Fibroblast of skin of back (primary cell): Measurements from ENCODE around the gene XKR7.

Experiments
- DNase-seq: peaks from one replicate; pipeline ENCODE4 v3.0.0-alpha.2; 2013

The XKR7 gene

DNA sequence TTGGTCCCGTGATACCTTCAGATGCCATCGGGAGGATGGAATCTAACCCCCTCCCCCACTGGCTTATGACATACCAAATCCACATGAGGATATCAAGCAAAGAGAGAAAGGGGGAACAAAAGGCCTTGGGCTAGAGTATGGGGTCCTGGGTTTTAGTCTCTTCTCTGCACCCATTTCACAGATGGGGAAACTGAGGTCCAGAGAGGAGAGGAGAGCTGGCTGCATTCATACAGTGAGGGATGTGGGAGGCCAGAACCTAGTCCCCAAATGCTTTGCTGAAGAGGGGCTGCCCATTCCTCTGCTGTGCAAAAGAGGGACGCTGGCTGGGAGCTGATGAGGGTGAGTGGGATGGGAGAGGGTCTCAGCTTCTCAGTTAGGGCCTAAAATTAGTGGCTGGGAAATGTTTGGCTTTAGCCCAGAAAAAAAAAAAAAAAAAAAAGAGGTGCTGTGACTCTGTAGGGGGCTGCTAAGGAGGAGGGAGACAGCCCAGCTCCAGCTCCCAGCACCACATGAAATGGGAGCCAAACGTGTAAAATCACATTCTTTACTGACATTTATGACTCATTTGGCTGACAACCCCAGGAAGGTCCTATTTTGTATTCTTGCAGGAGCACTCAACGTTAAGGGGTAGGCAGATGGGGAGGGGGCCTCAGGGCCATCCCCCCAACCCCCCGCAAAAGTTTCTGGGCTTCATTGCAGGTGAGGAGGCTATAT is 11.9 kb downstream of the XKR7 start:
- DNase-seq = no peak

DNA sequence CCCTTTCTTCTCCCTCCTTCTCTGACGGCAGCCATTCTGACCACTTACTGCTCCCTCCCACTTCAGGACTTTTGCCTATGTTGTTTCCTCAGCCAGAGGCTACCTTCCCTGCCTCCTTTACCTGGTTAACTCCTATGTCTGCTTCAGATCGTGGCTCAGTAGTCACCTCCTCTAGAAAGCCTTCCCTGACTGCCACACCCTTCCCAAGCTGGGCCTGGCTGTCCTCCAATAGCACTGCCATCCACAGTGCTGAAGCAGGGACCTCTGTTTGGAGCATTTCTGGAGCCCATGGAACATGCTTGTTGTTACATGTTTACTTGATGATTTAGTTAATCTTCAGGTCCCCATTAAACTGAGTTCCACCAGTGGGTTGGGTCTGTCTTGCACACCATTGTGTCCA is 13.8 kb downstream of the XKR7 start:
- no peak for DNase-seq

DNA sequence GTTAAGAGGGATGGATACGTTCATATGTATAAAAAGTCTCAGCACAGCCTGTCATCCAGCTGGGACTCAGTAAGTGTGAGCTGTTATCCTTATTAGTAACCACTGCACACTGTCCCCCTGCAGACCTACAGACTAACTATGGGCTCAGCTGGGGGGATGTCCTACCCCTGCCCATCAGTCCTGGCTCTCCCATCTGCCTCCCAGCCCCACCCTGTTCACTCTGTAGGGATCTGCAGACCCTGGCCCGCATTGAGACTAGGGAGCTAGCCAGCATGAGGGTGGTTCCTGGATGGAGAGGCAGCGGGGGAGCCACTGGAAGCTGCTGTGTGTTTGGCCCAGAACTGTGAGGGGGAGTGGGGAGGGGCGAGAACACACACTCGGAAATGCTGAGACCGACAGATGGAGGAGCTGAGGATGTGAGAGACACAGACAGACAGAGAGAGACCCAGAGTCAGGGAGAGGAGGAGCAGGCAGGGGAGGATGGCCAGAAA is 17.1 kb downstream of the XKR7 start:
- DNase-seq = no peak

DNA sequence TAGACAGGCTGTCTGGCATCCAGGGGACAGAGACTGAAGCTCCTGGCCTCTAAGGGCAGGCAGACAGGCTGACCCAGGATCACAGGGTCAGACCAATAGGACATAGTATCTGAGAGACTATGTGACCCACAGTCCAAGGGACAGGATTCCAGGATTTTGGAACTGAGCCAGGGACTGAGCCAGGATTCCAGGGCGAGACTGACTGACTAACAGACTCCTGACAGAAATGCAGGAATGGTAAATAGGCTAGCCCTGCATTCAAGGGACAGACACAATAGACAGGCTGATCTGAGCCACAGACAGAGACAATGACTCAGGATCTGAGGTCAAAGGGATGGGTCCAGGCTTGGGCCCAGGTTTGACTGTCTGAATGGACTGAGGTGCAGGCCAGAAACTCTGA is 19.8 kb downstream of the XKR7 start:
- peak; percentile 12 for DNase-seq

DNA sequence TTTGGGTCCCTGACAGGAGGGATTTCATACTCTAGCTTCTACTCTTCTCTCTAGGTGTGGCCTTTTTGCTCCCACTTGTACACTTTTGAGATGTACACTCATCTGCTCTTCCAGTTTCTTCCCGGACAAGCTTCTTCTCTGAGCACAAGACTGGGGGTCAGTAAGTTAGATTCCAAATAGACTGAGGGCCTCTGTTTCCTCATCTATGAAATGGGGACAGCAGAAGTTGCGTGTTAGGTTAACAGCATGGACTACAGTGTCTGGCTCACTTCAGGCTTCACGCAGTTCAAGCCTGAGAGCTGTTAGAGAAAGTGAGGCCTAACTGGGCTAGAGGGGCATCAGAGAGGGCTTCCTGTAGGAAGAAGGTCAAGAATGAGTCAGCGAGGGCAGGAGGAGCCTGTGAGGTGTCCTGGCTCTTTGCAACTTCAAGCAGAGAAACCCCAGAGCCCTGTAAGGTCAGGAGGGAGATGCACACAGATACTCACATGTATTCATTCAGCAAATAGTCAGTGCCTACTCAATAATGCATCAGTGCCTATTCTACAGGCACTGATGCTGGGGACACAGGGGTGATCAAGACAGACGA is 20.6 kb downstream of the XKR7 start:
- DNase-seq = no peak

DNA sequence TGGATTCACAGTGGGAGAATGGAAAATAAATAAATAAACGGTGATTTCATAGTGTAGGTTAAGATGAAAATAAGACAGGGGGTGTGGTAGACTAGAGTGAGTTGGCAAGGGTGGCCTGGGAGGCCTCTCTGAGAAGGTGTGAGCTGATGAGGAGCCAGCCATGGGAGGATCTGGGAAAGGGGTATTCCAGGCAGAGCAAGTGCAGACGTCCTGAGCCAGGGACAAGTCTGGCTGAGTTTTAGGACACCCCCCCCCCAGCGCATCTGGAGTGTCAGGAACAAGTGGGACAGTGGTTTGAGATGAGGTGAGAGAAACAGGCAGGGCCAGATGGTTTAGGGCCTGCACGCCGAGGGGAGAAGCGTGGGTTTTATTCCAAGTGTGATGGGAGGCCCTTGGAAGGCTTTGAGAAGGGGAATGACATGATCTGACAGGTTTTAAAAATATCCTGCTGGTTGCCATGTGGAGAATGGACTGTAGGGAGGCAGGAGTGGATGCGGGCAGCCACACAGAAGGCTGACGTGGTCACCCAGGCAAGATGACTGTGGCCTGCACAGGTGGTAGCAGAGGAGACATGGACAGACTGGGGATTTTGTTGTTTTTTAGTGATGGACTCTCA is 21.2 kb downstream of the XKR7 start:
- no peak for DNase-seq

DNA sequence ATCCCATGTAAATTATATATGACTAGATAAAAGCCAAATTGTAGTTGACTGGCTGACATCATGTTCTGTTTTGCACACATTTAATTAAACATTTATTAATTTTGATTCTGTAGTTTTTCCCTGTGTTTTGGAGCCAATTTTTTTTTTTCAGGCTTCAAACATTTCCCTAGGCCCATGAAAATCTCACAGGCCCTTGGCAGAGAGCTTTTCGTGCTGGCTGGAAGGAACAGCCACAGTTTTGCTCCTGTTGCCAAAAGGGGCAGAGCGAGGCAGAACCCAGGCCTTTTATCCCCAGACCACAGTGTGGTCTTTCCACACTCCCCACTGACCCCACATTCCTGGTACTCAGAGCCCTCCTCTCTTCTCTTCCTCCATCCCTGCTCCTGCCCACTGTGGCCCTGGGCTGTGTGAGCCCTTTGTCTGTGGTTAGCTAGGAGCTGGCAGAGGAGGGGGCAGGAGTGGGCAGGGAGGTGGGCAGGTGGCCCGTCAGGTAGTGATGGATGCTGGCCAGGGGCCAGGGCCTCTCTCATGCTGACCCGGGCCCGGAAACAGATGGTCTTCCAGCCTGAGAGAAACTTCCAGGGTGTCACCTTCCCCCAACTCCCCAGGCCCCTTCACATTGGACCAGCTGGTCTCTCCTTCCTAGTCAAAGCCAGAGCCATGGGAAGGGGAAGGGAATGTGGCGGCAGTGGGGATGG is 22.8 kb downstream of the XKR7 start:
- DNase-seq = no peak

DNA sequence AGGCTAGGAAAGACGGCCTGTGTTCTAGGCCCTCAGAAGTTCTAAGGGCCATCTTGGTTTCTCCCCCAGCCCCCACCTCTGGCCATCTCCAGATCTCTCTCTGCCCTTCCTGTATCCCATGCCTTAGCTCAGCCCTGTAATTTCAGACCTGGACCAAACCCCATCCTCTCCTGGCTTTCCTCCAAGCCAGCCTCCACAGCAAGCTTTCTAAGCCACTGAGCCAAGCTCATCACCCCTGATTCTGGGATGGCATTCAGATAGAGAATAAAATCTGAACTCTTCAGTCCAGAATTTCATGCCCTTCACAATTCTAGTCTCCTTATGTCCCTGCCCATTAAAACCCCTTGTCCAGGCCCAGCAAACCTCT is 23.4 kb downstream of the XKR7 start:
- no peak for DNase-seq

DNA sequence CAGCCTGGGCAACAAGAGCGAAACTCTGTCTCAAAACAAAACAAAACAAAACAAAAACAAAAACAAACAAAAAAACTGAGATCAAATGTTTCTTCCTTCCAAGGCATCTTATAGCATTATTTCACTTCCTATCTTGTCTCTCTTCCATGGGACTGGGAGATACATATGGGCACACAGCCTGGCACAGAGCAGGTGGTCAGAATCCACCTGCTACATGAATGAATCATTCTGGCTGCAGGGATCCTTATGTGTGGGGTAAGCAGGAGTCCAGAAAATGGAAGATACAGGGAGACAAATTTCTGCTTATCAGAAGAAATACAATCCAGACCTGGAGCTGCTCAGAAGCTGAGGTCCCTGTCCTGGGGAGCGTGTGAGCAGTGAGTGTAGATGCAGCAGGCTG is 24.1 kb downstream of the XKR7 start:
- no peak for DNase-seq

DNA sequence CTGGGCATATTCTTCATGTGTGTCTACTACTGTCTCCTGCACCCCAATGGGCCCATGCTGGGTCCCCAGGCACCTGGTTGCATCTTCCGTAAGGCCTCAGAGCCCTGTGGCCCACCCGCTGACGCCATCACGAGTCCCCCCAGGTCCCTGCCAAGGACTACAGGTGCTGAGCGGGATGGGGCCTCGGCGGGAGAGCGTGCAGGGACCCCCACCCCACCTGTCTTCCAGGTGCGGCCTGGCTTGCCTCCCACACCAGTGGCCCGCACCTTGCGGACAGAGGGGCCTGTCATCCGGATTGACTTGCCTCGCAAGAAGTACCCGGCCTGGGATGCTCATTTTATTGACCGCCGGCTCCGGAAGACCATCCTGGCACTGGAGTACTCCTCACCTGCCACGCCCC is 29.0 kb downstream of the XKR7 start:
- no peak for DNase-seq

DNA sequence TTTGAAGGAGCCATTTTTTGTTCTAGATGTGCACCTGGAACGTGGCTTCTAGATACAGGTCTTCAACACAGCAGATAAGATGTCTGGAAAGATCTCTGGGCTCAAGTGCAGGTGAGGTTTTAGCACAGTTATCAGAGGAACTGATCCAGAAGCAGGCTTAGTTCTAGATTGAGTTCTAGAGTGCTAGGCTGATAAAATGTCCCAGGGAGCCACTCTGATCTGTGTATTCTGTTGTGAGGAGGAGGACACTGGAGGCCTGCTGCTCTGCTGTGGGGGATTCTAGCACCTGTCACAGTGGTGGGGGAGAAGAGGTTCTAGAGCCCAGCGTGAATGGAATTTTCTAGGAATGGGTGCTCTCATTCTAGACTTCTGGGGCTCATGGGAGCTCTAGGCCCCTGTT is 30.3 kb downstream of the XKR7 start:
- no peak for DNase-seq

DNA sequence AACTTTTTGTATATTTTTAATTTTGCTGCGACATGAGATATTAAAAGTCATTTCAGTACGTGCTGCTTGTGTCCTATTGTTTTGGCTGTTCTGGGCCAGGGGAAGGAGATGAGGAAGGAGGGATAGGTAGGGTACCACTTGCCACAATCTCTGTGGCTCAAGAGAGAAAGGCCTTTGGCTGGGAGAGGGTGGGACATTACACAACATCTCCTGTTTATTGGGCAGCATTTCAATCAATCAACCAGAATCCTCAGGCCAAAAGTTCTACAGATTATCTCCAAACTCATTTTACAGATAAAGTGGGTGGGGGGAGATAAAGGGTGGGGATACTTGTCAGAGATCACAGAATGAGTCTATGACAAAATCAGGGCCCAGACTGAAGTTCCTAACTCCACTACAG is 35.4 kb downstream of the XKR7 start:
- no peak for DNase-seq

DNA sequence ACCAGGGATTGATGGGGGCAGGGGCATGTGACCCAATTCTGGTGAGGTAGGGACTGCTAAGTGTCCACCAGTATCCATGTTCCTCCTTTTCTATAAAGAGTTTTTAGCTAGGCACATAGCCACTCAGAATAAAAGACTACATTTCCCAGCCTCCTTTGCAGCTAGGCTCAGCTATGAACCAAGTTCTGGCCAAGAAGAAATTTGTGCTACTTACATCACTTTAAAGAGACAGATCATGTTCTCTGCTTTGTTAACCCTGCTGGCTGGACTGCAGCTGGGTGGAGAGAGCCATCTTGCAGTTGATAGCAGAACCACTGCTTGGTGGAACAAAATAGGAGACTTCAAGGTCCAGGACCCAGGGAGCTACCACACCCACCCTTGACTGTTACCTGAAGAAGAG is 37.0 kb downstream of the XKR7 start:
- DNase-seq = peak; percentile 5

DNA sequence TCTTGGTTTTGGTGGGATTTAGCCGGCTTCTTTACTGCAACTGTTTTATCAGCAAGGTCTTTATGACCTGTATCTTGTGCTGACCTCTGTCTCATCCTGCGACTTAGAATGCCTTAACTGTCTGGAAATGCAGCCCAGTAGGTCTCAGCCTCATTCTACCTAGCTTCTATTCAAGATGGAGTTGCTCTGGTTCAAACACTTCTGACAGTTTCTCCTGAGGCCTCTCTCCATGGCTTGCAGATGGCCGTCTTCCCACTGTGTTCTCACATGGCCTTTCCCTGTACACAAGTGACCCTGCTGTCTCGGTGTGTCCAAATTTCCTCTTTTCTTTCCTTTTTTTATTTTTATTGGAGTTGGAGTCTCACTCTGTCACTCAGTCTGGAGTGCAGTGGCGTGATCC is 38.1 kb downstream of the XKR7 start:
- DNase-seq = no peak

DNA sequence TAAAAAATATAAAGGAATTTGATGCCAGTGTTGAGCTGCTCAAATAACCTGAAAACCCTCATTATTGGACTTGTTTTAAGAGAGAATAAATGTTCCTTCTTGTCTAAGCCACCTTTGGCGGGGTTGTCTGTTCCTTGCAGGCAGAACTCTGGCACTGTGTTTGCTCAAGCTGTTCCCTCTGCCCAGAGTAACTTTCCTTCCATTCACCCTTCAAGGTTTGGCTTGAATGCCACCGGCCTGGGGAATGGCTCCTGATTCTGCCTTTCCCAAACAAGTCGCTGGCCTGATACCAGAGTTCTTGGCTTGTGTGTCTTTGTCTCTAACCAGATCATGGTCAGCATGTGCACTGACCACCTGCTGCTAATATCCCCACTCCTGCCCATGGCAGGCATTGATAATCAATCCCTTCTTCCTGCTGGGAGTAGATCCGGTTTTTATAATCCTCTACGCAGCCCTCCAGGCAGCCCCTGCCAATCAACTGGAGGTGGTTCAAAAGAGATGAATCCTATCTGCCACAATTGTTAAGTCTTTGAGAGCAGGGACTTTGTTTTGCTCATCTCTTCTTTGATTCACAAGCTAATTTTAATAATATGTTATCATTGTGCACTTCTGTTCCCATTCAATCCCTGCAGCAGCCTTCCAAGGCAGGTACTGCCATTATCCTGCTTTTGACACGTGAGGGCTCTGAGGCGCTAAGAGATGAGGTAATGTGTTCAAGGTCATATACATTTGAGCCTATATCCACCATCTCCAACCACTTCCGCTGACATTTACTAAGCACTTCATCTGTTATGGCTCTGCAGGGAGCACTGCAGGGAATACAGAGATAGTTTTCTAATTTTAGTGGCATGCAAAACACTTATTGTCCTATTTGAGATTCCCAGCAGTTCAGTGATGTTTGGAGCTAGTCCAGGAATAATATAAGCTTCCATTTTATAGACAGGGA is 39.2 kb downstream of the XKR7 start:
- DNase-seq = no peak

DNA sequence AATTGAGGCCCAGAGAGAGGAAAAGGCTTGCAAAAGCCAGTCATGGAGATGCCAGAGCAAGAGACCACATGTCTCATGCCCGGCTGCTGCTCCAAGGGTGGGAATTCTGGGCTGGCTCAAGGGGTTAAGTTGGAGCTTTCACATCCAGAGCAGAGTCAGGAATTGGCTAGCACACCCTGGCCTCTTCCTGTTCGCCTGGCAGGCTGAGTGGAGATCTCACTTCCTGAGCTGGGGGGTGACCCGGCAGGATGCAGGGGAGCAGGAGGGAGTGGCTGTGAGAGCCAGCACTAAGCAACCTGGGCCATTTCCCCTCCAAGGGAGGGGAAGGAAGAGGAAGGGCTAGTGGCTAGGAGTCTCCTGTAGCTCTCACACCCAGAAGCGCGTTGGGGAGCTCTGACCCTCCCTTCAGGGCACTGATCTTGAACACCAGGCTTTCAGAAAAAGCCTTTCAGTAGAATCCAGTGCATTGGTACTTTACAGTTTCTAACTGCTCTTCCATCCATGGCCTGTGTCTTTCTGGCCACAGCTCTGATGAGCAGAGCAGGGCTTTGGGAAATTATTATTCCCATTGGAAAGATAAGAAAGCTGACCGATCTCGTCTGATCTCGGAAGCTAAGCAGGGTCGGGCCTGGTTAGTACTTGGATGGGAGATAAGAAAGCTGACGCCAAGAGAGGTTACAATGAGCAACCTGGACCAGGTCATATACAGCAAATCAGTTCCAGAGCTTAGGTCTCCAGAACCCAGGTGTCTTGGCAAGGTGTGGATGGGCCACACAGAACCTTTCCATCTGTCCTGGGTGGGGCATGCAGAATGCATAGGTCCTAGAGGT is 40.1 kb downstream of the XKR7 start:
- DNase-seq = peak; percentile 17

DNA sequence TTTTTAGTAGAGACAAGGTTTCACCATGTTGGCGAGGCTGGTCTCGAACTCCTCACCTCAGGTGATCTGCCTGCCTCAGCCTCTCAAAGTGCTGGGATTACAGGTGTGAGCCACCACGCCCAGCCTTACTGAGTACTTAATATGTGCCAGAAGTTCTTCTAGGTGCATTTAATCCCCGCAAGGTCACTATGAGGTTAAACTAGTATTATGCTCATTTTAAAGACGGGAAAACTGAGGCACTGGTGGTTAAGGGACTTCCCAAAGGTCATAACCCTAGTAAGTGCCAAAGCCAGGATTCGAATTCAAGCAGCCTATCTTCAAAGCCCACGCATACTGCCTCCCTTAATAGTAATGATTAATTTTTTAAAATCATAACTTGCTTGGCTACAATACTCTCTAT is 41.6 kb downstream of the XKR7 start:
- DNase-seq = no peak

DNA sequence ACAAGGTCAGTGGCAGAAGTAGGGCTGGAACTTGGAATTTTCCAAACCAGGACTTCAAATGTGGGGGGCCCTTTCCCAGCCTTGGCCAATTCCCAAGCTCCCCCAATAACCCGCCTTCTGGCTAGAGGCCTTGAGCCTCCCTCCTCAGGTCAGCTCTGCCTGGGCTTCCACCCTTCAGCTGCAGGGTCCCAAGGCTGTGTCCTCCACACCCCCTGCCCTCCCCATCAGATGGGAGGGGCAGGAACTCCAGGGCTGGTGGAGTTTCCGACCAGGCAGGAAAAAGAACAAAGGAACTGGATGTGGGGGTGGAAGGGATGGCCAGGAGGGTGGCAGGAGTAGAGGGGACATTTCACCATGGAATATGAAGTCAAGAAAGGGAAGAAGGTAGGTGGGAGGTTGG is 42.1 kb downstream of the XKR7 start, which contains the start of gene CCM2L:
CCM2L (plus strand) TSS at position 338 of the 400 bp plus-strand sequence; CDS start at position 355, 17 bp downstream.
- DNase-seq = no peak

DNA sequence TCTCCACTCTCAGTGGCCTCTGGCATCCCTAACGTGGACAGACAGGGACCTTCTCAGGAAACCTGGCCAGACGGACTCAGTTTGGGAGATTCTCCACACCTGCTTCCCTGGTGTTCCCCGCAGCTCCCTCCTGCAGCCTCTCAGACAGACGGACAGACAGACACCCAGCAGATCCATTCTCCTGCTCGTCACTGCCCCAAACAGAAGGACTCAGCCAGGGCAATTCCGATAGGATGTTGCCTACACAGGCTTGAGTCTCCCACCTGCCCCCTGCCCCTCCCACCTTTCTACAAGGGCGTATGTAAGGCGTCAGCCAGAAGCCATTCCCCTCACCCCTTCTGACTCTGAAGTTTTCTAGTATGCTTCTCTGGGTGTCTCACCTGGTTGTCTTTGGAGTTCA is 42.7 kb downstream of the XKR7 start:
- no peak for DNase-seq

DNA sequence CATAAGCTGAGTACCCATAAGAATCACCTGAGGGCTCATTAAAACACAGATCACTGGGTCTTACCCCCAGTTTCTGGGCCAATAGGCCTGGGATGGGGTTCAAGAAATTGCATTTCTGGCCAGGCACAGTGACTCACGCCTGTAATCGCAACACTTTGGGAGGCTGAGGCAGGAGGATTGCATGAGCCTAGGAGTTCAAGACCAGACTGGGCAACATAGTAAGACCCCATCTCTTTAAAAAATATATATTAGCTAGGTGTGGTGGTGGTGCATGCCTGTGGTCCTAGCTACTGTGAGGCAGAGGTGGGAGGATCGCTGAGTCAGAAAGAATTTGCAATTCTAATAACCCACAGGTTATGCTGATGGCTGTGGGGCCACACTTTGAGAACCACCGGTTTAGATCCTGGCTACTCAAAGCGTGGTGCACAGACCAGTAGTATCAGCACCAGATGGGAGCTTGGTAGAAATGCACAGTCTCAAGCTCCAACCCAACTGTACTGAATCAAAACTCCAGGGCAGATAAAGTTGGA is 44.3 kb downstream of the XKR7 start:
- no peak for DNase-seq

DNA sequence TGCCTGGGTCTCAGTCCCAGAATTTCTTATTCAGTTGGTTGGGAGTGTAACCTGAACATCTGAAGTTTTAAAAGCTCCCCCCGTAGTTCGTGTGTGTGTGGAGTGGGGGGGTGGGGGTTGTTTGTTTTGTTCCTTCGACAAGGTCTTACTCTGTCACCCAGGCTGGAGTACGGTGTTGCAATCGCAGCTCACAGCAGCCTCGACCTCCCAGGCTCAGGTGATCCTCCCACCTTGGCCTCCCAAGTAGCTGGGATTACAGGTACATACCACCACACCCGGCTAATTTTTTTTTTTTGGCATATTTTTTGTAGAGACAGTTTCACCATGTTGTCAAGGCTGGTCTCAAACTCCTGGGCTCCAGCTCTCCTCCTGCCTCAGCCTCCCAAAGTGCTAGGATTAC is 45.4 kb downstream of the XKR7 start:
- DNase-seq = no peak
